ENCODE data around the gene JAKMIP1.

- TF ChIP-seq CTCF (IDR thresholded peaks at IDR 0.05), result peak in 4 of 6 experiments; percentile 12 to 39 (median 31)
- TF ChIP-seq POLR2A (IDR thresholded peaks at IDR 0.05), result no peak
Observed at GRCh38 chr4:6109842-6110560, 90.3 kb downstream of the JAKMIP1 start.
